ENCODE data around the gene MYO5C. TPM values are rescaled to one million over a fixed set of nuclear protein-coding genes. Genes with fewer than 3 reads are reported as not detected.
A peak's percentile ranks its signal among the peaks of the same experiment; 100 is the strongest.
"Not testable (repeated sequence)": the region's sequence is repeated elsewhere in the genome, so short reads cannot be mapped to it uniquely, and the experiment has no call there.

MYO5C gene
- total RNA-seq, 6 donors from 2014 or later = 59.9 to 128 (median 84.5) TPM

DNA sequence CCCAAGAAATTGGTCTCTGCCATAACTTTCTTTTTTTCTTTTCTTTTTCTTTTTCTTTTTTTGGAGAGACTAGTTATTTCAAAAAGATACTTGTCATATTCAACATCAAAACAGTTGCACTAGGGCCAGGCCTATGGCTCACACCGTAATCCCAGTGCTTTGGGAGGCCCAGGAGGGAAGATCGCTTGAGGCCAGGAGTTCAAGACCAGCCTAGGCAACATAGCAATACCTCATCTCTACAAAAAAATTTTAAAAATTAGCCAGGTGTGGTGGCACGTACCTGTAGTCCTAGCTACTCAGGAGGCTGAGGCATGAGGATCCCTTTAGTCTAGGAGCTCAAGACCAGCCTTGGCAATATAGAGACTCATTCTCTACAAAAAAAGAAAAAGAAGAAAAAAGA, 55.4 kb downstream of the MYO5C start:
- TF ChIP-seq POLR2A (IDR thresholded peaks at IDR 0.05) (no peak), EP300 (IDR thresholded peaks at IDR 0.05) (no peak), POLR2AphosphoS5 (IDR thresholded peaks at IDR 0.05) (no peak)
- TF ChIP-seq, protein P1, sequence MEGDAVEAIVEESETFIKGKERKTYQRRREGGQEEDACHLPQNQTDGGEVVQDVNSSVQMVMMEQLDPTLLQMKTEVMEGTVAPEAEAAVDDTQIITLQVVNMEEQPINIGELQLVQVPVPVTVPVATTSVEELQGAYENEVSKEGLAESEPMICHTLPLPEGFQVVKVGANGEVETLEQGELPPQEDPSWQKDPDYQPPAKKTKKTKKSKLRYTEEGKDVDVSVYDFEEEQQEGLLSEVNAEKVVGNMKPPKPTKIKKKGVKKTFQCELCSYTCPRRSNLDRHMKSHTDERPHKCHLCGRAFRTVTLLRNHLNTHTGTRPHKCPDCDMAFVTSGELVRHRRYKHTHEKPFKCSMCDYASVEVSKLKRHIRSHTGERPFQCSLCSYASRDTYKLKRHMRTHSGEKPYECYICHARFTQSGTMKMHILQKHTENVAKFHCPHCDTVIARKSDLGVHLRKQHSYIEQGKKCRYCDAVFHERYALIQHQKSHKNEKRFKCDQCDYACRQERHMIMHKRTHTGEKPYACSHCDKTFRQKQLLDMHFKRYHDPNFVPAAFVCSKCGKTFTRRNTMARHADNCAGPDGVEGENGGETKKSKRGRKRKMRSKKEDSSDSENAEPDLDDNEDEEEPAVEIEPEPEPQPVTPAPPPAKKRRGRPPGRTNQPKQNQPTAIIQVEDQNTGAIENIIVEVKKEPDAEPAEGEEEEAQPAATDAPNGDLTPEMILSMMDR (IDR thresholded peaks at IDR 0.05) = no peak
- no peak overlapping the region for H3K27ac ChIP-seq
- WGBS, 2 donors = 91 to 93% methylated on average over 3 of the region's 3 CpGs
- H3K27me3 ChIP-seq = no peaks in the 10 kb centered on the region
- no peak overlapping the region for H3K4me3 ChIP-seq
- no peaks in the 10 kb centered on the region for H3K9me3 ChIP-seq
- DNase-seq (no peak), ATAC-seq (ENCODE audit: low FRiP score in 2 of 2) (no peak)
- H3K36me3 ChIP-seq = peaks cover 0 to 24% (median 11%) of the 10 kb centered on the region in 4 donors
- no peaks in the 10 kb centered on the region for H3K4me1 ChIP-seq

GRCh38 chr15:52238989-52239525, 56.5 kb downstream of the MYO5C start:
- not testable (repeated sequence) for H3K27ac ChIP-seq; H3K27me3 ChIP-seq; H3K4me3 ChIP-seq; H3K4me1 ChIP-seq; DNase-seq; H3K9me3 ChIP-seq; ATAC-seq (ENCODE audit: low FRiP score in 2 of 2)
- WGBS, 2 donors = 92 to 96% methylated on average over 13 of the region's 13 CpGs
- peaks cover 0 to 25% (median 14%) of the 10 kb centered on the region in 4 donors for H3K36me3 ChIP-seq

GRCh38 chr15:52238149-52238548, 57.5 kb downstream of the MYO5C start:
- Histone ChIP-seq H3K4me3 (no peak overlapping the region), H3K27me3 (no peaks in the 10 kb centered on the region), H3K9me3 (no peaks in the 10 kb centered on the region), H3K36me3 (peaks cover 0 to 22% (median 11%) of the 10 kb centered on the region in 4 donors), H3K4me1 (no peaks in the 10 kb centered on the region), H3K27ac (no peak overlapping the region)
- DNase-seq (no peak), ATAC-seq (ENCODE audit: low FRiP score in 2 of 2) (no peak)
- 96 to 100% methylated on average over 1 to 3 of the region's 3 CpGs for WGBS, 2 donors
- no peak for TF ChIP-seq POLR2A (IDR thresholded peaks at IDR 0.05)
- TF ChIP-seq, protein P1 (IDR thresholded peaks at IDR 0.05) = no peak
- no peak for TF ChIP-seq EP300 (IDR thresholded peaks at IDR 0.05)
- no peak for TF ChIP-seq POLR2AphosphoS5 (IDR thresholded peaks at IDR 0.05)

GRCh38 chr15:52236013-52236412, 59.6 kb downstream of the MYO5C start:
- no peaks in the 10 kb centered on the region for H3K27me3 ChIP-seq
- H3K4me3 ChIP-seq = no peak overlapping the region
- H3K9me3 ChIP-seq = no peaks in the 10 kb centered on the region
- DNase-seq (peak in 1 of 2 donors; percentile 69), ATAC-seq (ENCODE audit: low FRiP score in 2 of 2) (no peak)
- WGBS, 2 donors = 60 to 82% methylated on average over 5 to 8 of the region's 8 CpGs
- H3K36me3 ChIP-seq = peaks cover 0 to 21% (median 11%) of the 10 kb centered on the region in 4 donors
- H3K4me1 ChIP-seq = no peaks in the 10 kb centered on the region
- TF ChIP-seq EP300 (IDR thresholded peaks at IDR 0.05) (no peak), POLR2AphosphoS5 (IDR thresholded peaks at IDR 0.05) (no peak), POLR2A (IDR thresholded peaks at IDR 0.05) (no peak)
- TF ChIP-seq, protein P1 (IDR thresholded peaks at IDR 0.05) = no peak
- H3K27ac ChIP-seq = no peak overlapping the region

GRCh38 chr15:52234596-52235541, 60.7 kb downstream of the MYO5C start:
- TF ChIP-seq, protein P1 (IDR thresholded peaks at IDR 0.05) = no peak
- TF ChIP-seq POLR2AphosphoS5 (IDR thresholded peaks at IDR 0.05) = no peak
- no peak for TF ChIP-seq POLR2A (IDR thresholded peaks at IDR 0.05)
- TF ChIP-seq EP300 (IDR thresholded peaks at IDR 0.05) = no peak
- no peak for DNase-seq
- 60% methylated on average over 17 of the region's 17 CpGs for WGBS, 2 donors
- no peak overlapping the region for H3K27ac ChIP-seq
- no peak for ATAC-seq (ENCODE audit: low FRiP score in 2 of 2)
- H3K4me3 ChIP-seq = no peak overlapping the region
- no peaks in the 10 kb centered on the region for H3K4me1 ChIP-seq
- H3K9me3 ChIP-seq = no peaks in the 10 kb centered on the region
- H3K27me3 ChIP-seq = no peaks in the 10 kb centered on the region
- H3K36me3 ChIP-seq = peaks cover 0 to 21% (median 11%) of the 10 kb centered on the region in 4 donors

Data from upper lobe of left lung (tissue), 6 donors.